Measurements from ENCODE around the gene PITX2. TPM values are rescaled to one million over a fixed set of nuclear protein-coding genes. Genes with fewer than 3 reads are reported as not detected.

PITX2 gene
- total RNA-seq, 1 experiment from 2014 or later = 24.9 TPM

DNA sequence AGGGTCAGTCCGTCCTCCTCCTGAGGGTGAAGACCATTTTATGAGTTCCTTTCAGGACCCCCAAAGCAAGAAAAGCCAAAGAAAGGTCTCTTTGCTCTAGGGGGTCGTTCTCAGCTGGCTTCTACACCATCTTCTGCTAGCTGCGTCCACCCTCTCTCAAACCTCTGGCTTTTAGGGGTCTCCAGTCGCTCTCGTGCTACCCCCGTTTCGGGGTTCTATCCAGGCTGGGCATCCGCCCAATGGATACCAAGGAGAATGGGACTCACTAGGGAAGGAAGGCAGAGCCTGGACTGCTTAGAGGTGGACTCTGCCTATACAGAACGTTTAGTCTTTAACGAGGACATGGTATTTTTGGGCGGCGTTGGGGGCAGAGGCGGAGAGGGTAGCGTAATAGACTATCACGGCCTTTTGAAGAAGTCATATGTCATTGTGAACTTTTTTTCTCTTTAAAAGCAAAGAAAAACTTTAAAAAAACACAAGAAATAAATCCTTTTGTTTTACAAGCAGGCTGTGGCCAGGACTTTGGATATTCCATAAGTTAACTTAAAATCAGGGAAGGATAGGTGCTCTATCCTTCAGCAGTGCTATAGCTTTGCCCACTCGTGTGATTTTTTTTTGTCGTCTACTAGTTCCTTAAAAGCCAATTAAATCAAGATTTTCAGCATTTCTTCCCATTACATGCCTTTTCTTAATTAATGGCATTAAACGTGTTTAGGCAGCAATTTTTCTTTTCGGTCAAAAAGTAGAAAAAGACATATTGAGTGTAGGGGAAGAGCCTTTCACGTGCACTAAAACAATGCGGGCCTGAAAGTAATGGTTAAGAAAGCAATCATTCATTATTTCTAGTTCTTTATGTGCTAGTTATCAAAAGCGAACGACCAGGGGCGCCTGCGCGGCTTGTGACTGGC, 7.2 kb upstream of the PITX2 start:
- POLR2A ChIA-PET = interaction anchor here (0.6 kb wide), 1 partner anchor 505 kb away, joined by 6 read pairs; no protein-coding TSS in a partner anchor
- H3K4me1 Mint-ChIP-seq = peaks cover 75% of the 10 kb centered on the region
- peaks cover 100% of the 10 kb centered on the region for H3K27me3 Mint-ChIP-seq (ENCODE audit: low read depth)
- CTCF ChIA-PET = interaction anchor here (0.6 to 1.8 kb wide), 8 partner anchors 8 to 845 kb away, joined by 3 to 7 read pairs (median 4); no protein-coding TSS in a partner anchor
- no peaks in the 10 kb centered on the region for H3K9me3 Mint-ChIP-seq
- no peaks in the 10 kb centered on the region for H3K36me3 Mint-ChIP-seq
- no peak for DNase-seq (ENCODE audit: low spot score)
- TF ChIP-seq AFF4 (CRISPR knock-in tag; IDR thresholded peaks at IDR 0.05; ENCODE audit: borderline replicate concordance) = no peak
- TF ChIP-seq ARID4B (CRISPR knock-in tag; IDR thresholded peaks at IDR 0.05; ENCODE audit: borderline replicate concordance) = no peak
- TF ChIP-seq ZNF423 (CRISPR knock-in tag; IDR thresholded peaks at IDR 0.05) = no peak
- no peak for TF ChIP-seq RORB (CRISPR knock-in tag; IDR thresholded peaks at IDR 0.05)
- TF ChIP-seq FOXK1 (CRISPR knock-in tag; IDR thresholded peaks at IDR 0.05) = no peak
- no peak for TF ChIP-seq MLX (CRISPR knock-in tag; IDR thresholded peaks at IDR 0.05)
- no peak for TF ChIP-seq TP53 (CRISPR knock-in tag; IDR thresholded peaks at IDR 0.05)
- no peak for TF ChIP-seq ESRRA (CRISPR knock-in tag; IDR thresholded peaks at IDR 0.05; ENCODE audit: borderline replicate concordance)
- no peak for TF ChIP-seq GABPB1 (CRISPR knock-in tag; IDR thresholded peaks at IDR 0.05)
- TF ChIP-seq JUN (CRISPR knock-in tag; IDR thresholded peaks at IDR 0.05) = no peak
- TF ChIP-seq, protein P1, sequence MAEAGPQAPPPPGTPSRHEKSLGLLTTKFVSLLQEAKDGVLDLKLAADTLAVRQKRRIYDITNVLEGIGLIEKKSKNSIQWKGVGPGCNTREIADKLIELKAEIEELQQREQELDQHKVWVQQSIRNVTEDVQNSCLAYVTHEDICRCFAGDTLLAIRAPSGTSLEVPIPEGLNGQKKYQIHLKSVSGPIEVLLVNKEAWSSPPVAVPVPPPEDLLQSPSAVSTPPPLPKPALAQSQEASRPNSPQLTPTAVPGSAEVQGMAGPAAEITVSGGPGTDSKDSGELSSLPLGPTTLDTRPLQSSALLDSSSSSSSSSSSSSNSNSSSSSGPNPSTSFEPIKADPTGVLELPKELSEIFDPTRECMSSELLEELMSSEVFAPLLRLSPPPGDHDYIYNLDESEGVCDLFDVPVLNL (CRISPR knock-in tag; IDR thresholded peaks at IDR 0.05; ENCODE audit: borderline replicate concordance, low read depth) = no peak
- TF ChIP-seq FOXJ3 (CRISPR knock-in tag; IDR thresholded peaks at IDR 0.05; ENCODE audit: borderline replicate concordance) = no peak
- no peak for TF ChIP-seq USF2 (CRISPR knock-in tag; IDR thresholded peaks at IDR 0.05)
- TF ChIP-seq, protein P2, sequence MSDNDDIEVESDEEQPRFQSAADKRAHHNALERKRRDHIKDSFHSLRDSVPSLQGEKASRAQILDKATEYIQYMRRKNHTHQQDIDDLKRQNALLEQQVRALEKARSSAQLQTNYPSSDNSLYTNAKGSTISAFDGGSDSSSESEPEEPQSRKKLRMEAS (CRISPR knock-in tag; IDR thresholded peaks at IDR 0.05) = no peak
- TF ChIP-seq EMX1 (CRISPR knock-in tag; IDR thresholded peaks at IDR 0.05) = no peak
- no peak for ATAC-seq
- H3K4me3 Mint-ChIP-seq = peak overlapping the region; percentile 85
- no peak overlapping the region for H3K27ac Mint-ChIP-seq
